Superior temporal gyrus (tissue), 1 donor: ENCODE results near the gene ZBTB8A.

ENCODE experiments used
- DNase-seq: peaks from one replicate; pipeline ENCODE4 v3.0.0-alpha.2; 2016; ENCODE audit errors: extremely low spot score

ZBTB8A gene

GRCh38 chr1:32652244-32652962, 113.2 kb downstream of the ZBTB8A start:
- DNase-seq, result no peak
